WI38 (cell line): ENCODE data around the gene TCEA3.
"Not testable (repeated sequence)": the region's sequence is repeated elsewhere in the genome, so short reads cannot be mapped to it uniquely, and the experiment has no call there.

ENCODE experiments used
- H3K4me3 ChIP-seq: 2 replicates; pipeline ENCODE4 v1.5.1; 2011; ENCODE audit warnings: low read depth, mild to moderate bottlenecking, control low read depth, low read length
- TF ChIP-seq, protein P1 (sequence below): IDR thresholded peaks from 2 replicates; pipeline ENCODE4 v1.5.1; 2012; ENCODE audit warnings: low read depth, mild to moderate bottlenecking, control low read depth, low read length

TCEA3 gene

DNA sequence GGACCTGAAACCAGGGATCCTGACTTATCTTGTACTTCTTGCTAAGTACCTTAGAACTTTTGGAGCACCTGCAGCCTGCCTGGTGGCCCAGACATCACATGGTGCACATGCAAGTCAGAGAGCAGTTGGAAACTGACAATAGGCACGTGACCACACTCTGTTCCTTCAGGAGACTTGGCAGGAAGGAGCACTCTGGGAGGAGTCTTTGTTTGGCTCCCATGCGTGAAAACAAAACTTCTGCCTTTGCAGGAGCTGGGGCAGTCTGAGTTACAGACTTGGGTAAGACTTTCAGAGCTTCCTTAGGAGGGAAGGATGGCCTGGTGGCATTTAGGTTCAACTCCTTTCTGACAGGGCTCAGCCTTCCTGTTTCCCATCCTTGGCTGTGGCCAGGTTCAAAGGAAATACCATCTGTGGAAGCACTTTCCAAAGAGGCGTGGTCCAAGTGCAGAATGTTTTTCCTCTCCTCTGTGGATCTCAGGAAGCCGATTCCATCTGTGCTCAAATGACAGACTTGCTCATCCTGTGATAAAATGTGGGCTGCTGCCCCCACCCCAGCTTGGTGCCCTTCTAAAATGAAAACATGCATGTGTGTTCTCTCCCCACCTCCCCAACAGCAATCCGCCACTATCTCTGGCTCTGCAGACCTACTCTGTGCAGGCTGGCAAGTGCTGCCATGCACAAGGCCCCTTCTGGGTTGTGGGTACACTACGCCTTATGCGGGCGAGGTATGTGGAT is 40.8 kb downstream of the TCEA3 start:
- no peak overlapping the region for H3K4me3 ChIP-seq
- TF ChIP-seq, protein P1, sequence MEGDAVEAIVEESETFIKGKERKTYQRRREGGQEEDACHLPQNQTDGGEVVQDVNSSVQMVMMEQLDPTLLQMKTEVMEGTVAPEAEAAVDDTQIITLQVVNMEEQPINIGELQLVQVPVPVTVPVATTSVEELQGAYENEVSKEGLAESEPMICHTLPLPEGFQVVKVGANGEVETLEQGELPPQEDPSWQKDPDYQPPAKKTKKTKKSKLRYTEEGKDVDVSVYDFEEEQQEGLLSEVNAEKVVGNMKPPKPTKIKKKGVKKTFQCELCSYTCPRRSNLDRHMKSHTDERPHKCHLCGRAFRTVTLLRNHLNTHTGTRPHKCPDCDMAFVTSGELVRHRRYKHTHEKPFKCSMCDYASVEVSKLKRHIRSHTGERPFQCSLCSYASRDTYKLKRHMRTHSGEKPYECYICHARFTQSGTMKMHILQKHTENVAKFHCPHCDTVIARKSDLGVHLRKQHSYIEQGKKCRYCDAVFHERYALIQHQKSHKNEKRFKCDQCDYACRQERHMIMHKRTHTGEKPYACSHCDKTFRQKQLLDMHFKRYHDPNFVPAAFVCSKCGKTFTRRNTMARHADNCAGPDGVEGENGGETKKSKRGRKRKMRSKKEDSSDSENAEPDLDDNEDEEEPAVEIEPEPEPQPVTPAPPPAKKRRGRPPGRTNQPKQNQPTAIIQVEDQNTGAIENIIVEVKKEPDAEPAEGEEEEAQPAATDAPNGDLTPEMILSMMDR, result no peak

DNA sequence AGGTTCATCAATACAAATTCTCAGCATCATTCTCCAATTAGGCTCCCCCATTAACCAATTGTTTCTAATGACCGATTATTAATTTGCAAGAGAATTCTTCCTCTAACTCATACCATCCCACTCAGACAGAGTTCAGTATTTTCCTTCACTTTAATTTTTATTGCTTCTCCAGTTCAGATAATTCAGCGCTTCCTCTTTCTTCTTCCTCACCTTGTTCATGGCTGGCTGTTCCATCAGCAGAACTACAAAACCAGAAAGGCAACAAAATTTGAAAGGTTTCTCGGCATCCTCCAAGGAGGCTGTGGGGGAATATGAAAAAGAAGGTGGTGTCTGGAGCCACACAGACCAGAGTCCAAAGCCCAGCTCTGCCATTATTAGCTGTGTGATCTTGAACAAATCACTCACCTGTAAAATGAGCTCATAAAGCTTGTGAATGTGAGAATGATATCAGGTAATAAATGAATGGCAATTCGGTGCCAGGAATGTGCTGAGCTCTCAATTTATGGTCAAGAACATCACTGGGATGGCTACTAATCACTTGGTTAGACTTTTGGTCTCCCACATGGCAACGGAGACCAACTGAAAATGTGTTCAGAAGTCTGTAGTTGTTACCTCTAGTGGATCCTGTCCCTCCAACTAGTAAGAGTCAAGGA is 43.2 kb downstream of the TCEA3 start:
- TF ChIP-seq, protein P1, result no peak
- no peak overlapping the region for H3K4me3 ChIP-seq

DNA sequence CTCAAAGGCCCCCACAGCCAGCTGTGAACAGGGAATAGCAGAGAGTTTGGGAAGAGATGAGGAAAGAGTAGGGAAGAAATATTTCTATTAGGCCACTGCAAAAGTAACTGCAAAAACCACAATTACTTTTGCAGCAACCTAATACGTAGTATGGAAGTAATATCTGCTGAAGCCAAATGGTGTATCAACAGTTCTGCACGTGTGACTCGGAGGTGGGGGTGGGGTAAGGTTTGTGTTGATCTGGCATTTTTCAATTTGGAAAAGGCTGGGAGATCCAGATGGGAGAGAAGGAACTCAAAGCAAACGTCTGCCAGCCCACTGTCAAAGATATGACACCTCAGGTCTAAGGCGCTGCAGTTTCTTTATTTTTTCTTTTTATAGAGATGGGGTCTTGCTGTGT is 43.8 kb downstream of the TCEA3 start:
- TF ChIP-seq, protein P1, result no peak
- H3K4me3 ChIP-seq, result no peak overlapping the region

DNA sequence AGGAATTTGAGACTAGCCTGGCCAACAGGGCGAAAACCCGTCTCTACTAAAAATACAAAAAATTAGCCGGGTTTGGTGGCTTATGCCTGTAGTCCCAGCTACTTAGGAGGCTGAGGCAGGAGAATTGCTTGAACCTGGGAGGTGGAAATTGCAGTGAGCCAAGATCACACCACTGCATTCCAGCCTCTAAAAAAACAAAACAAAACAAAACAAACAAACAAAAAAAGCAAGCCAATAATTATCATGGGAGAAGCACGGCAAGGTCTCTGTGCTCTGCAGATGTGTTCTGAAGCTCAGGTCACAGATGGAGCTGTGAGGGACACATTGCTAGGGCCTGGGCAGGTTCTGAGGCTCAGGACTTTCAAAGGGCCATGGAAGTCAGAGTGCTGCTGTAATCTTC is 44.3 kb downstream of the TCEA3 start:
- not testable (repeated sequence) for H3K4me3 ChIP-seq

DNA sequence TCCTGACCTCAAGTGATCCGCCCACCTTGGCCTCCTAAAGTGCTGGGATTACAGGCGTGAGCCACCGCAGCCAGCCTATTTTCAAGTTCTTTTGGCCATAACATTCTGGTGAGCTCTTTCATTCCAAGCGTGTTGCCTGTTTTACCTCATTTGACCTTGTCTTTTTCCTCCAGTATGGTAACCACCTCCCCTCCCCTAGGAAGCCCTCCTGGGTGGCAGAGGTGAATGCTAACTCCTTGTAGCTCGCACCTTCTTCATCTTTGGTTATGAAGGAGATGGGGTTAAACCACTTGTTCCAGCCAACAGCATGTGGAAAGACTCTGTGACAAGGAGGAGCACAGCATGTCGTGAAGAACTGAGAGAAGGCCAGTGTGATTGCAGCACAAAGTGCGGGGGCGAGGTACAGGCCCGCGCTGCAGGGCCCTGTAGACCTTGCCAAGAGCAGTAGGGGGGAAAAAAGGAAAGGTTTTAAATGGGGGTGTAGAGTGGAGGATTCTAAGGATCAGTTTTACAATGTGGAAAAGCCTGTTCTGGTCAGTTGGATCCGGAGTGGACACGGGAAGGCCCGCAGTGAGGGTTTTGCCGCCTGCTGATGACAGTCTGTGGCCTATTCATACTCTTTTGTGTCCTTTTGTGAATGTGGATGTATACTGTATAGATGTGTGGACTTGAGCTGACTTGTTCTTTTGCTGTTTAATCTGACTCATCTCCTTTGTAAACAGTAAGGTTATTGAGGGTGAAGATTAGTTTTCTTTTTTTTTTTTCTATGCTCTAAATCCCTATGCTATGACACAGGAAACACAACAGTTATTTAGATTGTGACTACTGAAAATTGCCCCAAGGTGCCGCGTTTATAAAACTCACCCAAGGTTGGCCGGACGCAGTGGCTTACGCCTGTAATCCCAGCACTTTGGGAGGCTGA is 47.4 kb downstream of the TCEA3 start:
- no peak overlapping the region for H3K4me3 ChIP-seq
- TF ChIP-seq, protein P1, result no peak

DNA sequence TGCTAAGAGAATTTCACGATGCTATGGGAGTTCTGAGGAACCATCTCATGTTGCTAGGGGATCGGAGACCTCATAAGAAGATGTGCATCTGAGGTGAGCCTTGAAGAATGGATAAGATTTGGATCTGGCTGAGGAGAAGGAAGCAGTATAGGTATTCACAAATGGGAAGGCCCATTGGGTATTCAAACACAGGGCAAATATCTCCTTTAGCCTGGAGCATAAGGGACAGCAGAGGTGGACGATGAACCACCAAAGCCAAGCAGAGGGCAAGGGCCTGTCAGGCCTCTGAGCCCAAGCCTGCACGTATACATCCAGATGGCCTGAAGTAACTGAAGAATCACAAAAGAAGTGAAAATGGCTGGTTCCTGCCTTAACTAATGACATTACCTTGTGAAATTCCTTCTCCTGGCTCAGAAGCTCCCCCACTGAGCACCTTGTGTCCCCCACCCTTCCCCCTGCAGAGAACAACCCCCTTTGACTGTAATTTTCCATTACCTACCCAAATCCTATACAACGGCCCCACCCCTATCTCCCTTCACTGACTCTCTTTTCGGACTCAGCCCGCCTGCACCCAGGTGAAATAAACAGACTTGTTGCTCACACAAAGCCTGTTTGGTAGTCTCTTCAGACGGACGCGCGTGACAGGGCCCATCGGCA is 50.3 kb downstream of the TCEA3 start:
- not testable (repeated sequence) for H3K4me3 ChIP-seq

DNA sequence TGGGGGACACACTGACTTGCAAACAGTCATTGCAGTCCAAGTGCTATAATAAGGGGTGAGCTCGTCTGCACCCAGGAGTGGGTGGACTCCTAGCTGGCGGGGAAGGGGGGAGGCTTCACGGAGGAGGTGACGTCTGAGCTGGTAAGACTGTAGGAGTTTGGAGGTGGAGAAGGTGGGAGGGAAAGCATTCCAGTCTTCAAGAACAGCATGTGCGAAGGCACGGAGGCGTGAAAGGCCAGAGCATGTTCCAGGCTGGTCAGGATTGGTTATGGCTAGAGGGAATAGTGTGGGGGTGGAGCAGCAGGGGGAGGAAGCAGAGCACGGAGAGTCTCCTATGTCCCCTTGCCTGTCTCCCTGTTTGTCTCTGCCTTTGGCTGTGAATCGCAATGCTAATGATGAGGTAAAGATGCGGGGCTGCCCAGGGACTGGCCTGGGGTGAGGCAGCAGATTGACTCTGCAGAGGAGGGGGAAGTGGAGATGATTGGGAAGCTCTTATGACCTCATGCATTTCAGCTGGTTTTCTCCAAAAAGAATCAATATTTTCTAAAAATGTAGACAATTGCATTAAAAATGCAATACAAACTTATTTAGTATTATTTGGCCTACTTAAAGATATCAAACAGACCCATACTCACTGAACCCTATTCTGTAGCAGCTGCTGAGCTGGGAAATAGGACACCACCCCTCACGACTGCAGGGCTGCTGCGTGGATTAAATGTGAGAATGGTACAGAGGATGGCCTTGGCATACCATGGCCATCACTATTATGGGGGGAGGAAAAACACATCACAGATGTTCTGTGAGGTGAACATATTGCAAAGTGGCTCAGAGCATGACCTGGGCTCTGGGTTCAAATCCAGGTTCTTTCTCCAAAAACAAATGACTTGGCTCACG is 52.3 kb downstream of the TCEA3 start:
- TF ChIP-seq, protein P1, result no peak
- no peak overlapping the region for H3K4me3 ChIP-seq
